Amniotic epithelial cell (primary cell): ENCODE results near the gene ZNF17.
"Not testable (repeated sequence)": the region's sequence is repeated elsewhere in the genome, so short reads cannot be mapped to it uniquely, and the experiment has no call there.

Experiments
- DNase-seq: peaks from one replicate; pipeline ENCODE4 v3.0.0-alpha.2; 2010; ENCODE audit warnings: low read depth

ZNF17 gene

GRCh38 chr19:57410877-57411671 lies at the start of gene ZNF17:
Gene ZNF17 (plus strand): TSS chr19:57411161. CDS start chr19:57413616, 2,455 bp downstream.
- peak; percentile 93 for DNase-seq

- DNase-seq = no peak
Measured at GRCh38 chr19:57362419-57362818, 48.5 kb upstream of the ZNF17 start.

GRCh38 chr19:57362997-57363687 lies 47.8 kb upstream of the ZNF17 start, which contains the start of the genes TRAPPC2B and ZNF547:
Gene TRAPPC2B (plus strand): TSS chr19:57363551. CDS start chr19:57364834, 1,283 bp downstream.
Gene ZNF547 (plus strand): TSS chr19:57363551. CDS start chr19:57368556, 5,005 bp downstream.
- DNase-seq = peak; percentile 99

- DNase-seq = peak; percentile 10
Measured at GRCh38 chr19:57363688-57364181, 47.2 kb upstream of the ZNF17 start.

GRCh38 chr19:57366776-57367175 lies 44.2 kb upstream of the ZNF17 start:
- no peak for DNase-seq

- no peak for DNase-seq
Measured at GRCh38 chr19:57374179-57374578, 36.8 kb upstream of the ZNF17 start.

- DNase-seq = not testable (repeated sequence)
Measured at GRCh38 chr19:57374647-57375046, 36.3 kb upstream of the ZNF17 start.

GRCh38 chr19:57376151-57376550 lies 34.8 kb upstream of the ZNF17 start:
- no peak for DNase-seq

GRCh38 chr19:57377498-57378146 lies 33.3 kb upstream of the ZNF17 start:
- DNase-seq = peak; percentile 13

GRCh38 chr19:57380923-57381322 lies 30.0 kb upstream of the ZNF17 start:
- no peak for DNase-seq

GRCh38 chr19:57382806-57383488 lies 28.0 kb upstream of the ZNF17 start:
- DNase-seq = no peak

- no peak for DNase-seq
Measured at GRCh38 chr19:57389194-57389729, 21.7 kb upstream of the ZNF17 start.

- DNase-seq = peak; percentile 99
Measured at GRCh38 chr19:57389730-57390598, 21.0 kb upstream of the ZNF17 start, which contains the start of gene ZNF548. Gene ZNF548 (plus strand): TSS chr19:57389854. CDS start chr19:57390100, 246 bp downstream.

- DNase-seq = no peak
Measured at GRCh38 chr19:57395710-57396109, 15.3 kb upstream of the ZNF17 start.

GRCh38 chr19:57398868-57399267 lies 12.1 kb upstream of the ZNF17 start:
- DNase-seq = no peak

GRCh38 chr19:57403737-57404563 lies 7.0 kb upstream of the ZNF17 start:
- DNase-seq = no peak

GRCh38 chr19:57406516-57407123 lies 4.3 kb upstream of the ZNF17 start:
- peak; percentile 53 for DNase-seq

- DNase-seq = no peak
Measured at GRCh38 chr19:57419439-57419838, 8.5 kb downstream of the ZNF17 start.

- DNase-seq = no peak
Measured at GRCh38 chr19:57421037-57421436, 10.1 kb downstream of the ZNF17 start.
